ENCODE data around the gene RBM10. TPM values are rescaled to one million over a fixed set of nuclear protein-coding genes. Genes with fewer than 3 reads are reported as not detected.

The RBM10 gene
- total RNA-seq, 2 experiments from 2014 or later, result 44.9 to 45.6 TPM

DNA sequence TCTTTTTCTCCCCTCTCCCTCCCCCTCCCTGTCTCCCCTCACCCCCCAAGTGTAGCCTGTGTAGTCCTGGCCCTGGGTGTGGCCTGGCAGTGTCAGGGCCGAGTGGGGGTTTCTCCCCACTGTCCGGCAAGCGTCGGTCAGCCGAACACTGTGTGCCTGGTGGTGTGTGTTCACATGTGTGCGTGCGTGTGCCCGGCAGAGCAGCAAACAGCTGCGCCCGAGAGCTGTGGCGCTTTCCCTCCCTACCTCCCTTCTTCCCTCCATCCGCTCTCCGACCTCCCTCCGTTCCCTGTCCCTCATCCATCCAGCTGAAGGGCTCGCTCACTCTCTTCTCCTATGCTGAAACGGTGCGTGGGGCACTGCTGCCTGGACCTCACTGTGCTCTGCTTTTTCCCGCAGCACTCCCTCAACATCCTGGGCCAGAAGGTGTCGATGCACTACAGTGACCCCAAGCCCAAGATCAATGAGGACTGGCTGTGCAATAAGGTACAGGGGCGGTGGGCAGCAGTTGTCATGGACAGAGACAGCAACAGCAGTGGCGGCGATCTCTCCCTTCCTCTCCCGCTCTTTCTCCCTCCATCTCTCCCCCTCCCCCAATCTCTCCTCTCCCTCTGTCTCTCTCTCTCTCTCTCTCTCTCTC is 31.2 kb downstream of the RBM10 start:
- ChIA-PET POLR2A (interaction anchor here (0.6 kb wide), 2 partner anchors 17 to 313 kb away, joined by 3 read pairs; no protein-coding TSS in a partner anchor), CTCF (ENCODE audit: unreplicated experiment) (no interaction called here)
- Histone ChIP-seq H2AFZ (ENCODE audit: low read length) (no peak overlapping the region), H3K4me2 (ENCODE audit: low read length) (no peak overlapping the region), H3K4me3 (ENCODE audit: low read depth, low read length, poor library complexity, severe bottlenecking) (no peak overlapping the region), H4K20me1 (ENCODE audit: insufficient read depth, low read length) (no peaks in the 10 kb centered on the region), H3K9me3 (ENCODE audit: low read length) (no peaks in the 10 kb centered on the region), H3K79me2 (ENCODE audit: insufficient read depth, low read depth, low read length) (no peaks in the 10 kb centered on the region), H3K27ac (ENCODE audit: low read depth, low read length, poor library complexity, severe bottlenecking) (no peak overlapping the region), H3K4me1 (ENCODE audit: insufficient read depth, low read length, poor library complexity, severe bottlenecking) (no peaks in the 10 kb centered on the region), H3K9me2 (ENCODE audit: insufficient read depth, low read length) (no peaks in the 10 kb centered on the region), H3K36me3 (ENCODE audit: insufficient read depth, low read length) (peaks cover 35% of the 10 kb centered on the region)
- no peak for TF ChIP-seq EZH2phosphoT487 (IDR thresholded peaks at IDR 0.05; ENCODE audit: borderline replicate concordance, low read depth, low read length)
- TF ChIP-seq, protein P1, sequence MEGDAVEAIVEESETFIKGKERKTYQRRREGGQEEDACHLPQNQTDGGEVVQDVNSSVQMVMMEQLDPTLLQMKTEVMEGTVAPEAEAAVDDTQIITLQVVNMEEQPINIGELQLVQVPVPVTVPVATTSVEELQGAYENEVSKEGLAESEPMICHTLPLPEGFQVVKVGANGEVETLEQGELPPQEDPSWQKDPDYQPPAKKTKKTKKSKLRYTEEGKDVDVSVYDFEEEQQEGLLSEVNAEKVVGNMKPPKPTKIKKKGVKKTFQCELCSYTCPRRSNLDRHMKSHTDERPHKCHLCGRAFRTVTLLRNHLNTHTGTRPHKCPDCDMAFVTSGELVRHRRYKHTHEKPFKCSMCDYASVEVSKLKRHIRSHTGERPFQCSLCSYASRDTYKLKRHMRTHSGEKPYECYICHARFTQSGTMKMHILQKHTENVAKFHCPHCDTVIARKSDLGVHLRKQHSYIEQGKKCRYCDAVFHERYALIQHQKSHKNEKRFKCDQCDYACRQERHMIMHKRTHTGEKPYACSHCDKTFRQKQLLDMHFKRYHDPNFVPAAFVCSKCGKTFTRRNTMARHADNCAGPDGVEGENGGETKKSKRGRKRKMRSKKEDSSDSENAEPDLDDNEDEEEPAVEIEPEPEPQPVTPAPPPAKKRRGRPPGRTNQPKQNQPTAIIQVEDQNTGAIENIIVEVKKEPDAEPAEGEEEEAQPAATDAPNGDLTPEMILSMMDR (conservative IDR thresholded peaks at IDR 0.05; ENCODE audit: low read length), result no peak
- intact Hi-C loops (cut with micrococcal nuclease; ENCODE audit: unreplicated experiment), result no loop called here
- no TSS peak for BruUV-seq (replicated peaks)
- DNase-seq (ENCODE audit: low spot score), result no peak

DNA sequence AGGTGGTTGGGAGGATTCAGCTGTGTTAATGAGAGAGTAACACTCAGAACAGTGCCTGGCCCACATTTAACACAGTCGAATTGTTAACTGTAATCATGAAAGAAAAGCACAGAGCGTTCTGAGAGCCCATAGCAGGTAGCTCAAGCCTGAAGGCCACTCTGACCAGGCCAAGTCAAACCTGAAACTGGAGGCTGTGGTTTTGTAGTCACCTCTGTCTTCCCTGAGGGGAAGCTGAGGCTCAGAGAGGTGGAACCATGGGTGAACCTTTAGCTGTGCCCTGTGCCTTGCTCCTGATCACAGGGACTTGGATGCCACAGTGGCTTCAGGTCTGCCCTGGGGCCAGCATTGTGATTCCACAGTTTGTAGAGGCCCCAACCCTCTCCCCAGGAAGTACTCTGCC is 32.1 kb downstream of the RBM10 start:
- Histone ChIP-seq H3K79me2 (ENCODE audit: insufficient read depth, low read depth, low read length) (no peaks in the 10 kb centered on the region), H3K36me3 (ENCODE audit: insufficient read depth, low read length) (peaks cover 38% of the 10 kb centered on the region), H3K4me3 (ENCODE audit: low read depth, low read length, poor library complexity, severe bottlenecking) (no peak overlapping the region), H2AFZ (ENCODE audit: low read length) (no peak overlapping the region), H3K9me2 (ENCODE audit: insufficient read depth, low read length) (no peaks in the 10 kb centered on the region), H3K27ac (ENCODE audit: low read depth, low read length, poor library complexity, severe bottlenecking) (no peak overlapping the region), H4K20me1 (ENCODE audit: insufficient read depth, low read length) (no peaks in the 10 kb centered on the region), H3K4me2 (ENCODE audit: low read length) (no peak overlapping the region), H3K9me3 (ENCODE audit: low read length) (no peaks in the 10 kb centered on the region), H3K4me1 (ENCODE audit: insufficient read depth, low read length, poor library complexity, severe bottlenecking) (no peaks in the 10 kb centered on the region)
- ChIA-PET CTCF (ENCODE audit: unreplicated experiment) (no interaction called here), POLR2A (interaction anchor here (0.6 kb wide), 1 partner anchor 18 kb away, joined by 3 read pairs; no protein-coding TSS in a partner anchor)
- no peak for DNase-seq (ENCODE audit: low spot score)
- no TSS peak for BruUV-seq (replicated peaks)
- intact Hi-C loops (cut with micrococcal nuclease; ENCODE audit: unreplicated experiment), result no loop called here
- no peak for TF ChIP-seq EZH2phosphoT487 (IDR thresholded peaks at IDR 0.05; ENCODE audit: borderline replicate concordance, low read depth, low read length)
- TF ChIP-seq, protein P1 (conservative IDR thresholded peaks at IDR 0.05; ENCODE audit: low read length), result no peak

GRCh38 chrX:47178337-47178736 is 33.3 kb downstream of the RBM10 start:
- Histone ChIP-seq H3K79me2 (ENCODE audit: insufficient read depth, low read depth, low read length) (no peaks in the 10 kb centered on the region), H3K4me1 (ENCODE audit: insufficient read depth, low read length, poor library complexity, severe bottlenecking) (no peaks in the 10 kb centered on the region), H3K36me3 (ENCODE audit: insufficient read depth, low read length) (peaks cover 39% of the 10 kb centered on the region), H3K4me2 (ENCODE audit: low read length) (no peak overlapping the region), H3K4me3 (ENCODE audit: low read depth, low read length, poor library complexity, severe bottlenecking) (no peak overlapping the region), H3K27ac (ENCODE audit: low read depth, low read length, poor library complexity, severe bottlenecking) (no peak overlapping the region), H4K20me1 (ENCODE audit: insufficient read depth, low read length) (no peaks in the 10 kb centered on the region), H3K9me2 (ENCODE audit: insufficient read depth, low read length) (no peaks in the 10 kb centered on the region), H3K9me3 (ENCODE audit: low read length) (no peaks in the 10 kb centered on the region), H2AFZ (ENCODE audit: low read length) (no peak overlapping the region)
- intact Hi-C loops (cut with micrococcal nuclease; ENCODE audit: unreplicated experiment), result no loop called here
- ChIA-PET POLR2A (no interaction called here), CTCF (ENCODE audit: unreplicated experiment) (no interaction called here)
- DNase-seq (ENCODE audit: low spot score), result no peak
- BruUV-seq (replicated peaks), result no TSS peak
- TF ChIP-seq EZH2phosphoT487 (IDR thresholded peaks at IDR 0.05; ENCODE audit: borderline replicate concordance, low read depth, low read length), result no peak
- TF ChIP-seq, protein P1 (conservative IDR thresholded peaks at IDR 0.05; ENCODE audit: low read length), result no peak
